ENCODE results near the gene HELZ2. TPM values are rescaled to one million over a fixed set of nuclear protein-coding genes. Genes with fewer than 3 reads are reported as not detected.

HELZ2 gene
- total RNA-seq, 1 donor: 27.0 TPM

- no peak for DNase-seq (ENCODE audit: low read depth)
- H3K4me3 ChIP-seq (ENCODE audit: low read depth, low read length): no peak overlapping the region
- TF ChIP-seq CTCF (IDR thresholded peaks at IDR 0.05; ENCODE audit: insufficient read depth, low read length): no peak
These were observed 26.9 kb downstream of the HELZ2 start for GRCh38 chr20:63546956-63547724.

GRCh38 chr20:63546256-63546955, 27.6 kb downstream of the HELZ2 start:
- H3K4me3 ChIP-seq (ENCODE audit: low read depth, low read length): no peak overlapping the region
- no peak for DNase-seq (ENCODE audit: low read depth)
- TF ChIP-seq CTCF (IDR thresholded peaks at IDR 0.05; ENCODE audit: insufficient read depth, low read length): no peak

GRCh38 chr20:63545814-63546213, 28.2 kb downstream of the HELZ2 start:
- no peak overlapping the region for H3K4me3 ChIP-seq (ENCODE audit: low read depth, low read length)
- no peak for DNase-seq (ENCODE audit: low read depth)
- no peak for TF ChIP-seq CTCF (IDR thresholded peaks at IDR 0.05; ENCODE audit: insufficient read depth, low read length)

GRCh38 chr20:63544958-63545516, 29.0 kb downstream of the HELZ2 start:
- no peak for TF ChIP-seq CTCF (IDR thresholded peaks at IDR 0.05; ENCODE audit: insufficient read depth, low read length)
- DNase-seq (ENCODE audit: low read depth): no peak
- H3K4me3 ChIP-seq (ENCODE audit: low read depth, low read length): no peak overlapping the region

- H3K4me3 ChIP-seq (ENCODE audit: low read depth, low read length): no peak overlapping the region
- DNase-seq (ENCODE audit: low read depth): no peak
- TF ChIP-seq CTCF (IDR thresholded peaks at IDR 0.05; ENCODE audit: insufficient read depth, low read length): no peak
These were observed 29.6 kb downstream of the HELZ2 start for GRCh38 chr20:63544241-63544957.

GRCh38 chr20:63543733-63544132, 30.3 kb downstream of the HELZ2 start:
- no peak for DNase-seq (ENCODE audit: low read depth)
- H3K4me3 ChIP-seq (ENCODE audit: low read depth, low read length): no peak overlapping the region
- no peak for TF ChIP-seq CTCF (IDR thresholded peaks at IDR 0.05; ENCODE audit: insufficient read depth, low read length)

All from fibroblast of the aortic adventitia (primary cell).